ENCODE data around the gene PRM1.

PRM1 gene

DNA sequence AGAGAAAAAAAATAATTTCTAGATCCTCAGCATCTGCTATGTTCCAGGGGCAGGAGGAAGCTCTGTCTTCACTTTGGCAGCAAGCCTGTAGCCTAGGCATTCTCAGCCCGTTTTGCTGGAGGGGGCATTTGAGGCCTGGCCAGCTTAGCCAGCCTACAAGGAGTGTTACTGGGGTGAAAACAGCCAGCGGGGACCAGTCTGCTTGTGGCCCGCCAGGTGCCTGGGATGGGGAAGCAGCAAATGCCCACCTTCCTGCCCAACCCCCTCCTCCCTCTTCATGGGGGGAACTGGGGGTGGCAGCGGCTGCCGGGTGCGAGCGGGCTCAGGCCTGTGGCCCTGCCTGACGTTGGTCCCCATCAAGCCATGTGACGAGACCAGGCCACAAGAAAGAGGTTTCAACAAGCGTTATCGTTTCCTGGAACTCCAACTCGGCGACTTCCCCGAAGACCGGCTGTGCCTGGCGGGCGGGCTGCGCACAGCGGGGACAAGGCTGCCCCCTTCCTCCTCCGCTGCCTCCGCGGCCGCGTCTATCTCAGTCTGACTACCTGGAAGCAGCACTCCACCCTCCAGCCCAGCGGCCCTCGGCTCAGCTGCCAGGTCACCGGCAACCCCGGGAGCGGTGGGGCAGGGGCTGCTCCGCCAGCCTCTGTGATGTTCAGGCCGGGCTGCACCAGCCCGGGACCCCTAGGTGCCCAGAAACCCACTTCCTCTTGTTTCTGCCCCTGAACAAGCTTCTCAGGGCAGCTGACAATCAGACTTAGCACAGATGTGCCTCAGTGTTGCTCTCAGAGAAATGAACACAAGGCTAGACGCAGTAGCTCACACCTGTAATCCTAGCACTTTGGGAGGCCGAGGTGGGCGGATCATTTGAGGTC is 48.0 kb downstream of the PRM1 start:
- no peak for DNase-seq

GRCh38 chr16:11232302-11232851 is 48.8 kb downstream of the PRM1 start:
- no peak for DNase-seq

- DNase-seq = no peak
Measured at GRCh38 chr16:11231367-11231970, 49.7 kb downstream of the PRM1 start.

Measured in NCI-H1105 treated with DMSO at 0.1 percent for 48 hours (cell line).